DOHH2 (cell line): ENCODE results near the gene SLN.

Experiments
- H3F3A ChIP-seq: fragments of 200-600 bp; sonication (generic), shearing (Covaris generic); 2 replicates; pipeline ENCODE4 v1.6.0; 2016; ENCODE audit warnings: antibody characterized with exemption, mild to moderate bottlenecking; ENCODE audit not compliant: control insufficient read depth, insufficient read depth
- H3K27ac ChIP-seq: fragments of 200-600 bp; sonication (generic); 2 replicates; pipeline ENCODE4 v1.5.1; 2014; ENCODE audit warnings: low read depth, mild to moderate bottlenecking, low read length, moderate library complexity
- H3K27me3 ChIP-seq: fragments of 200-600 bp; sonication (generic); 2 replicates; pipeline ENCODE4 v1.6.1; 2014; ENCODE audit warnings: mild to moderate bottlenecking, low read length, mixed read lengths; ENCODE audit not compliant: control insufficient read depth
- H3K36me3 ChIP-seq: fragments of 200-600 bp; sonication (generic); 2 replicates; pipeline ENCODE4 v1.6.1; 2014; ENCODE audit warnings: mild to moderate bottlenecking, low read length, moderate library complexity, mixed read lengths; ENCODE audit not compliant: control insufficient read depth
- H3K4me1 ChIP-seq: fragments of 200-600 bp; sonication (generic); 2 replicates; pipeline ENCODE4 v1.6.1; 2014; ENCODE audit warnings: mild to moderate bottlenecking, low read length, mixed read lengths; ENCODE audit not compliant: control insufficient read depth
- H3K4me2 ChIP-seq: fragments of 200-600 bp; sonication (generic); 2 replicates; pipeline ENCODE4 v1.6.0; 2014; ENCODE audit warnings: mild to moderate bottlenecking, low read length, moderate library complexity
- H3K4me3 ChIP-seq: fragments of 200-600 bp; sonication (generic); 2 replicates; pipeline ENCODE4 v1.5.1; 2014; ENCODE audit warnings: mild to moderate bottlenecking, low read length, mixed read lengths
- H3K79me2 ChIP-seq: fragments of 200-600 bp; sonication (generic); 2 replicates; pipeline ENCODE4 v1.6.1; 2014; ENCODE audit warnings: mild to moderate bottlenecking, low read length, mixed read lengths; ENCODE audit not compliant: control insufficient read depth
- H3K9me2 ChIP-seq: fragments of 200-600 bp; sonication (generic); replicated peaks from 2 replicates; pipeline ENCODE4 v1.6.1; 2014; ENCODE audit warnings: mild to moderate bottlenecking, low read length, mixed read lengths; ENCODE audit not compliant: control insufficient read depth
- H3K9me3 ChIP-seq: fragments of 200-600 bp; sonication (generic); 2 replicates; pipeline ENCODE4 v1.6.1; 2014; ENCODE audit warnings: antibody characterized with exemption, low read length, mixed read lengths; ENCODE audit not compliant: control insufficient read depth, insufficient read depth
- H4K20me1 ChIP-seq: fragments of 200-600 bp; sonication (generic); 2 replicates; pipeline ENCODE4 v1.6.0; 2014; ENCODE audit warnings: low read depth, mild to moderate bottlenecking, antibody characterized with exemption, low read length, moderate library complexity; ENCODE audit not compliant: control insufficient read depth, insufficient read depth
- EZH2phosphoT487 ChIP-seq: fragments of 200-600 bp; sonication (generic); IDR thresholded peaks from 2 replicates; pipeline ENCODE4 v1.6.1; 2017; ENCODE audit warnings: borderline replicate concordance, mild to moderate bottlenecking, antibody characterized with exemption, low read length, moderate library complexity, mixed read lengths
- TF ChIP-seq, protein P1 (sequence below): fragments of 200-600 bp; sonication (generic); IDR thresholded peaks from one replicate; pipeline ENCODE4 v1.5.1; 2014; ENCODE audit warnings: antibody characterized with exemption, mild to moderate bottlenecking, low read depth, low read length; ENCODE audit not compliant: poor library complexity, severe bottlenecking

The SLN gene

GRCh38 chr11:107750313-107750712 lies 38.5 kb upstream of the SLN start:
- Histone ChIP-seq H3K4me2 (no peak overlapping the region), H3K79me2 (no peaks in the 10 kb centered on the region), H3K36me3 (no peaks in the 10 kb centered on the region), H3K4me1 (no peaks in the 10 kb centered on the region), H3K4me3 (no peak overlapping the region), H3F3A (no peaks in the 10 kb centered on the region), H3K27me3 (peaks cover 9% of the 10 kb centered on the region; the same call in 1 of the 2 replicates), H3K27ac (no peak overlapping the region), H4K20me1 (no peaks in the 10 kb centered on the region), H3K9me3 (no peaks in the 10 kb centered on the region), H3K9me2 (no peaks in the 10 kb centered on the region)
- no peak for TF ChIP-seq EZH2phosphoT487
- TF ChIP-seq, protein P1, sequence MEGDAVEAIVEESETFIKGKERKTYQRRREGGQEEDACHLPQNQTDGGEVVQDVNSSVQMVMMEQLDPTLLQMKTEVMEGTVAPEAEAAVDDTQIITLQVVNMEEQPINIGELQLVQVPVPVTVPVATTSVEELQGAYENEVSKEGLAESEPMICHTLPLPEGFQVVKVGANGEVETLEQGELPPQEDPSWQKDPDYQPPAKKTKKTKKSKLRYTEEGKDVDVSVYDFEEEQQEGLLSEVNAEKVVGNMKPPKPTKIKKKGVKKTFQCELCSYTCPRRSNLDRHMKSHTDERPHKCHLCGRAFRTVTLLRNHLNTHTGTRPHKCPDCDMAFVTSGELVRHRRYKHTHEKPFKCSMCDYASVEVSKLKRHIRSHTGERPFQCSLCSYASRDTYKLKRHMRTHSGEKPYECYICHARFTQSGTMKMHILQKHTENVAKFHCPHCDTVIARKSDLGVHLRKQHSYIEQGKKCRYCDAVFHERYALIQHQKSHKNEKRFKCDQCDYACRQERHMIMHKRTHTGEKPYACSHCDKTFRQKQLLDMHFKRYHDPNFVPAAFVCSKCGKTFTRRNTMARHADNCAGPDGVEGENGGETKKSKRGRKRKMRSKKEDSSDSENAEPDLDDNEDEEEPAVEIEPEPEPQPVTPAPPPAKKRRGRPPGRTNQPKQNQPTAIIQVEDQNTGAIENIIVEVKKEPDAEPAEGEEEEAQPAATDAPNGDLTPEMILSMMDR: no peak

DNA sequence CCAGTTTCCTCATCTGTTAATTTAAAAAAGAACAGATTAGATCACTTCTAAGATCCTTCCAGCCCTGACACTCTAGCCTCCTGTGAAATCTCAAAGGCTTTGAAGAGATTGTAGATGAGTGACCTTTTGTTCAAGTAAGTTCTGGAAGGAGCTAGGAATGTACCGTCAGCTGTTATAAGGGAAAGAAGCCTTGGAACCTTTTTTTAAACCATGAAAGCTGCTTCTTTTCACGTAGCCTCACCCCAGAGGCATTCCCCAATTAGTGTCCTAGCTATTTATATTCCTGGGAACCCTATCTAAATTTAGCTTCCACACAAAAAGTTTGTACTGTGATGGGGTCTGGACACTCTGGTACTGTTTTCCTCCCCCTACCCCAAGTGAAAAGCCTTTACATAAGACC lies 35.8 kb upstream of the SLN start:
- H3K4me1 ChIP-seq: no peaks in the 10 kb centered on the region
- H3K27me3 ChIP-seq: peaks cover 9% of the 10 kb centered on the region; the same call in 1 of the 2 replicates
- no peaks in the 10 kb centered on the region for H3F3A ChIP-seq
- H3K4me2 ChIP-seq: no peak overlapping the region
- TF ChIP-seq EZH2phosphoT487: no peak
- H3K4me3 ChIP-seq: no peak overlapping the region
- no peaks in the 10 kb centered on the region for H3K9me2 ChIP-seq
- H3K36me3 ChIP-seq: no peaks in the 10 kb centered on the region
- H4K20me1 ChIP-seq: no peaks in the 10 kb centered on the region
- no peaks in the 10 kb centered on the region for H3K79me2 ChIP-seq
- no peak overlapping the region for H3K27ac ChIP-seq
- H3K9me3 ChIP-seq: no peaks in the 10 kb centered on the region

DNA sequence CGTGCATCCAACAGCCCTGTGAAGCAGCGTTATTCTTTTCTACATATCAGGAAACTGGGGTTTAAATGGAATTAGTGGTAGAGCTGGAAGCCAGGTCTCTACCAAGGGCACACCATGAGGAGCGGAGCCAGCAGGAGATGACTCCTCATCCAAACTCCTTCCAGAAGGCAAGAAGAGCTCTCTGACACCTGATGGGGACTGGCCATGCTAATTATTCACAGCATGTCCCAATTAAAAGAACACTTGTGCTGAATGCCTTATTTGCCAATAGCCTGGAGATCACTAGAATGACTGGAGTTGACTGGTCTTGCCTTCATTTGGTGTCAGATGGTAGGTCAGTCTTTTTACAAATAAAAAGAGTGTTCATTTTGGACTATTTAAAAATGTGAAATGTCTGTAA lies 32.9 kb upstream of the SLN start:
- no peak overlapping the region for H3K27ac ChIP-seq
- TF ChIP-seq, protein P1: no peak
- no peak for TF ChIP-seq EZH2phosphoT487
- H3K9me2 ChIP-seq: no peaks in the 10 kb centered on the region
- H3F3A ChIP-seq: no peaks in the 10 kb centered on the region
- H3K27me3 ChIP-seq: peaks cover 9% of the 10 kb centered on the region; the same call in 1 of the 2 replicates
- H3K9me3 ChIP-seq: no peaks in the 10 kb centered on the region
- H3K79me2 ChIP-seq: no peaks in the 10 kb centered on the region
- 0 out of 2 replicates have a peak, but pooled peaks cover 3% of the 10 kb centered on the region for H3K4me1 ChIP-seq
- H3K4me3 ChIP-seq: no peak overlapping the region
- no peak overlapping the region for H3K4me2 ChIP-seq
- H4K20me1 ChIP-seq: no peaks in the 10 kb centered on the region
- no peaks in the 10 kb centered on the region for H3K36me3 ChIP-seq

DNA sequence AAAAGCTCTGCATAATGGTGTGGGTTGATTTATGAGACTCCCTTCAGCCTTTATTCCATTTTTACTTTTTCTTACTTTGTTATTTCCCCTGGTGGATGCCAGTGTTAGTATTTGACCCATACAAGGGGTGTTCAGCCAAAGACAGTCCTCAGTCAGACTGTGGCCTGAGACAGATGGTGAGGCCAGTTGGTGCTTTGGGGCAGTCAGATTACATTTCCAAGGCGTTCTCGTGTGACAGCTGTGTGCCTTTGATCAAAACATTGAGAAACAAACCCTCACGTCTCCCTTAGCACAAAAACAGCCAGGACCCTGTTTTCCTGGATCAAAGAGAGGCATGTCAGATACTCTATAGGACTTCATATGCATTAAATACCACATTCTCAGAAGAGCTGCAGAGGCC lies 31.3 kb upstream of the SLN start:
- TF ChIP-seq, protein P1: no peak
- no peak for TF ChIP-seq EZH2phosphoT487
- 0 out of 2 replicates have a peak, but pooled peaks cover 3% of the 10 kb centered on the region for H3K4me1 ChIP-seq
- H4K20me1 ChIP-seq: no peaks in the 10 kb centered on the region
- peaks cover 12% of the 10 kb centered on the region; the same call in 1 of the 2 replicates for H3K27me3 ChIP-seq
- H3K9me2 ChIP-seq: no peaks in the 10 kb centered on the region
- H3K4me2 ChIP-seq: no peak overlapping the region
- no peaks in the 10 kb centered on the region for H3K9me3 ChIP-seq
- no peak overlapping the region for H3K27ac ChIP-seq
- no peak overlapping the region for H3K4me3 ChIP-seq
- no peaks in the 10 kb centered on the region for H3K36me3 ChIP-seq
- no peaks in the 10 kb centered on the region for H3F3A ChIP-seq
- no peaks in the 10 kb centered on the region for H3K79me2 ChIP-seq
